PC-3 (cell line): ENCODE results near the gene EVC. TPM values are rescaled to one million over a fixed set of nuclear protein-coding genes. Genes with fewer than 3 reads are reported as not detected.

Experiments
- ATAC-seq: fragments of 200-7000 bp; cut with Tn5 transposase; 2 replicates; pipeline ENCODE4 v1.9.1; 2020; ENCODE audit warnings: mild to moderate bottlenecking, moderate library complexity
- BruUV-seq: library from RNA; stranded (reverse); fragments of 400-500 nt; replicated peaks from 2 replicates; lab custom pipeline; 2021; lab: Mats Ljungman, UMichigan
- CTCF ChIA-PET: fragments of 300-600 bp; sonication (Branson Sonifier 250); formaldehyde crosslinking; loops from one replicate; lab custom pipeline; 2022; ENCODE audit warnings: antibody characterized with exemption; lab: Charles Lee
- POLR2A ChIA-PET: fragments of 300-600 bp; sonication (Branson Sonifier 250); formaldehyde crosslinking; loops from one replicate; lab custom pipeline; 2022; ENCODE audit warnings: antibody characterized with exemption; ENCODE audit not compliant: unreplicated experiment; lab: Charles Lee
- DNase-seq: peaks from one replicate; pipeline ENCODE4 v3.0.0-alpha.2; 2015
- H2AFZ ChIP-seq: fragments of 300-600 bp; sonication (generic); 2 replicates; pipeline ENCODE4 v1.6.0; 2016; ENCODE audit warnings: antibody characterized with exemption, low read length
- H3F3A ChIP-seq: fragments of 300-600 bp; sonication (generic); one replicate; pipeline ENCODE4 v1.6.0; 2017; ENCODE audit warnings: antibody characterized with exemption, low read length, control low read depth, mild to moderate bottlenecking; ENCODE audit not compliant: unreplicated experiment
- H3K27ac ChIP-seq: fragments of 300-600 bp; sonication (generic); 2 replicates; pipeline ENCODE4 v1.5.1; 2016; ENCODE audit warnings: mild to moderate bottlenecking, low read length
- H3K27me3 ChIP-seq: fragments of 300-600 bp; sonication (generic); 2 replicates; pipeline ENCODE4 v1.6.1; 2016; ENCODE audit warnings: low read length, mixed read lengths
- H3K36me3 ChIP-seq: fragments of 300-600 bp; sonication (generic); 2 replicates; pipeline ENCODE4 v1.6.1; 2016; ENCODE audit warnings: low read depth, mixed run types, low read length, mixed read lengths
- H3K4me1 ChIP-seq: fragments of 300-600 bp; sonication (generic); 2 replicates; pipeline ENCODE4 v1.5.1; 2016; ENCODE audit warnings: low read length; ENCODE audit not compliant: insufficient read depth
- H3K4me2 ChIP-seq: fragments of 300-600 bp; sonication (generic); 2 replicates; pipeline ENCODE4 v1.6.0; 2016; ENCODE audit warnings: low read length
- H3K4me3 ChIP-seq: fragments of 300-600 bp; sonication (generic); 2 replicates; pipeline ENCODE4 v1.5.1; 2016; ENCODE audit warnings: mild to moderate bottlenecking, low read length, mixed read lengths
- H3K79me2 ChIP-seq: fragments of 300-600 bp; sonication (generic); 2 replicates; pipeline ENCODE4 v1.6.1; 2017; ENCODE audit warnings: low read length, mixed read lengths
- H3K9ac ChIP-seq: fragments of 300-600 bp; sonication (generic); 2 replicates; pipeline ENCODE4 v1.6.0; 2016; ENCODE audit warnings: mild to moderate bottlenecking, low read length
- H3K9me2 ChIP-seq: fragments of 300-600 bp; sonication (generic); replicated peaks from 2 replicates; pipeline ENCODE4 v1.6.1; 2016; ENCODE audit warnings: mixed run types, low read length, mixed read lengths
- H3K9me3 ChIP-seq: fragments of 300-600 bp; sonication (generic); 2 replicates; pipeline ENCODE4 v1.6.1; 2016; ENCODE audit warnings: low read length, mixed read lengths
- H4K20me1 ChIP-seq: fragments of 300-600 bp; sonication (generic); 2 replicates; pipeline ENCODE4 v1.6.1; 2016; ENCODE audit warnings: low read length, mixed read lengths
- EZH2 ChIP-seq: fragments of 300-600 bp; sonication (generic); IDR thresholded peaks from one replicate; pipeline ENCODE4 v1.6.1; 2017; ENCODE audit warnings: antibody characterized with exemption, mild to moderate bottlenecking, low read length; ENCODE audit not compliant: unreplicated experiment
- EZH2phosphoT487 ChIP-seq: fragments of 300-600 bp; sonication (generic); IDR thresholded peaks from 2 replicates; pipeline ENCODE4 v1.6.1; 2018; ENCODE audit warnings: mild to moderate bottlenecking, antibody characterized with exemption, low read length, borderline replicate concordance
- intact Hi-C: fragments of 100-400 bp; cut with micrococcal nuclease; formaldehyde crosslinking; loops from 2 replicates; pipeline ENCODE4 v1.9.0; 2023
- total RNA-seq: library from RNA; depleted of rRNA; stranded (reverse); fragments of >200 nt; gene quantifications from 2 replicates; pipeline ENCODE4 v1.2.3, GENCODE V29; 2014
- TF ChIP-seq, protein P1 (sequence below): fragments of 300-600 bp; sonication (generic); conservative IDR thresholded peaks from 2 replicates; pipeline ENCODE4 v1.5.1; 2017; ENCODE audit warnings: antibody characterized with exemption, low read depth, mild to moderate bottlenecking, low read length

The EVC gene
- total RNA-seq, 1 experiment from 2014 or later: 22.7 TPM

DNA sequence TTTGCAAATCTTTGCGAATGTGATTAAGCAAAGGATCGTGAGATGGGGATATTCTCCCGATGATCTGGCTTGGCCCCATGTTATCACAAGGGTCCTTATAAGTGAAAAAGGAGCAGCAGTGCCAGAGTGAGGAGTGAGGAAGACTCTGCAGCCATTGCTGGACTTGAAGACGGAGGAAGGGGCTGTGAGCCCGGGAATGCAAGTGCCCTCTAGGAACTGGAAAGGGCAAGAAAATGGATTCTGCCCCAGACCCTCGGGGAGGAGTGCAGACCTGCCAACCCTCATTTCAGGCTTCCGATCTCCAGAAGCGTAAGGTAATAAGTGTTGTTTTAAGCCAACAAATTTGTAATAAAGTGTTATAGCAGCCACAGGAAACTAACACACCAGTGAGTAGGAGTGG lies 76.3 kb downstream of the EVC start:
- Histone ChIP-seq H3K9me3 (no peaks in the 10 kb centered on the region), H3K4me2 (no peak overlapping the region), H4K20me1 (no peaks in the 10 kb centered on the region), H3F3A (peaks cover 5% of the 10 kb centered on the region), H3K9ac (no peak overlapping the region), H3K9me2 (no peaks in the 10 kb centered on the region), H3K4me1 (peaks cover 13% of the 10 kb centered on the region), H3K36me3 (peaks cover 14% of the 10 kb centered on the region), H3K27me3 (no peaks in the 10 kb centered on the region), H2AFZ (no peak overlapping the region), H3K27ac (no peak overlapping the region), H3K4me3 (no peak overlapping the region), H3K79me2 (no peaks in the 10 kb centered on the region)
- ChIA-PET POLR2A (no interaction called here), CTCF (no interaction called here)
- DNase-seq (no peak), ATAC-seq (no peak)
- intact Hi-C loops: loop anchor here (2.0 kb wide), 2 partner anchors 29 to 77 kb away; partner anchors contain the start of gene EVC
- BruUV-seq: no TSS peak
- TF ChIP-seq EZH2phosphoT487 (no peak), EZH2 (no peak)
- TF ChIP-seq, protein P1, sequence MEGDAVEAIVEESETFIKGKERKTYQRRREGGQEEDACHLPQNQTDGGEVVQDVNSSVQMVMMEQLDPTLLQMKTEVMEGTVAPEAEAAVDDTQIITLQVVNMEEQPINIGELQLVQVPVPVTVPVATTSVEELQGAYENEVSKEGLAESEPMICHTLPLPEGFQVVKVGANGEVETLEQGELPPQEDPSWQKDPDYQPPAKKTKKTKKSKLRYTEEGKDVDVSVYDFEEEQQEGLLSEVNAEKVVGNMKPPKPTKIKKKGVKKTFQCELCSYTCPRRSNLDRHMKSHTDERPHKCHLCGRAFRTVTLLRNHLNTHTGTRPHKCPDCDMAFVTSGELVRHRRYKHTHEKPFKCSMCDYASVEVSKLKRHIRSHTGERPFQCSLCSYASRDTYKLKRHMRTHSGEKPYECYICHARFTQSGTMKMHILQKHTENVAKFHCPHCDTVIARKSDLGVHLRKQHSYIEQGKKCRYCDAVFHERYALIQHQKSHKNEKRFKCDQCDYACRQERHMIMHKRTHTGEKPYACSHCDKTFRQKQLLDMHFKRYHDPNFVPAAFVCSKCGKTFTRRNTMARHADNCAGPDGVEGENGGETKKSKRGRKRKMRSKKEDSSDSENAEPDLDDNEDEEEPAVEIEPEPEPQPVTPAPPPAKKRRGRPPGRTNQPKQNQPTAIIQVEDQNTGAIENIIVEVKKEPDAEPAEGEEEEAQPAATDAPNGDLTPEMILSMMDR: no peak

DNA sequence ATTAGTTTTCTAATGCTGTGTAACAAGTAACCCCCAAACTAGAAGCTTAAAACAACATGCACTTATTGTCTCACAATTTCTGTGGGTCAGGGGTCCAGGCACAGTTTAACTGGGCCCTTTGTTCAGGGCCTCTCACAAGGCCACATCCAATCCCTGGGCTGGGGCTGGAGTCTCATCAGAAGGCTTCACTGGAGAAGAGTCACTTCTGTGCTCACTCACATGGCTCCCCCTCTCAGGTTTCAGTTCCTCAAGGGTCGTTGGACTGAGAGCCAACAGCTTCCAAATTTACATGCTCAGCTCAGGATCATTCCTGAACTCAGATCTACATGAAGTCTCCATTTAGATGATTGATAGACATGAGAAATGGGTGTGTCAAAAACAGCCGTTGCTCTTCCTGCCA lies 77.1 kb downstream of the EVC start:
- no peaks in the 10 kb centered on the region for H3K9me3 ChIP-seq
- no peaks in the 10 kb centered on the region for H3K9me2 ChIP-seq
- H3K4me3 ChIP-seq: no peak overlapping the region
- POLR2A ChIA-PET: no interaction called here
- H3K4me2 ChIP-seq: no peak overlapping the region
- H3K27me3 ChIP-seq: no peaks in the 10 kb centered on the region
- BruUV-seq: no TSS peak
- TF ChIP-seq, protein P1: no peak
- TF ChIP-seq EZH2 (no peak), EZH2phosphoT487 (no peak)
- intact Hi-C loops: no loop called here
- DNase-seq (no peak), ATAC-seq (no peak)
- peaks cover 5% of the 10 kb centered on the region for H3F3A ChIP-seq
- peaks cover 14% of the 10 kb centered on the region for H3K36me3 ChIP-seq
- no peaks in the 10 kb centered on the region for H3K79me2 ChIP-seq
- H3K9ac ChIP-seq: no peak overlapping the region
- peaks cover 13% of the 10 kb centered on the region for H3K4me1 ChIP-seq
- CTCF ChIA-PET: no interaction called here
- H2AFZ ChIP-seq: no peak overlapping the region
- H4K20me1 ChIP-seq: no peaks in the 10 kb centered on the region
- H3K27ac ChIP-seq: no peak overlapping the region

DNA sequence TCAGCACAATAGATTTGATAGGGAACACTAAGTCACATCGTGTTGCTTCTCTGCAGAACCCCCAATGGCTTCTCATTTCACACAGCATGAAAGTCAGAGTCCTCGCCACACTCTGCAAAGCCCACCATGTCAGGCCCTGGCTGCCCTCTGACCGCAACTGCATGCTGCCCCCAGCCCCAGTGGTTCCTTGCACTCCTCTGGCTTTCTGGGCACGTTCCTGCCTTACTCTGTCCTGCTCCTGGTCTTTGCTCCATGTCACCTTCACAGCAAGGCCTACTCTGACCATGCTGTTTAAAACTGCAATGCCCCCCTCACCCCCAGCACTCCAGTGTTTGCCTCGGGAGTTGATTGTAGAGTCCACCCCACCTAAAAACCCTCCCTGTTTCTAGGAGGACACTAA lies 78.1 kb downstream of the EVC start:
- H2AFZ ChIP-seq: no peak overlapping the region
- no peak for DNase-seq
- BruUV-seq: no TSS peak
- no peak for ATAC-seq
- H3K4me3 ChIP-seq: no peak overlapping the region
- peaks cover 5% of the 10 kb centered on the region for H3F3A ChIP-seq
- H3K4me1 ChIP-seq: peaks cover 13% of the 10 kb centered on the region
- H4K20me1 ChIP-seq: no peaks in the 10 kb centered on the region
- no peaks in the 10 kb centered on the region for H3K79me2 ChIP-seq
- intact Hi-C loops: no loop called here
- no peak for TF ChIP-seq EZH2
- no peak for TF ChIP-seq EZH2phosphoT487
- TF ChIP-seq, protein P1: no peak
- H3K4me2 ChIP-seq: no peak overlapping the region
- no peak overlapping the region for H3K27ac ChIP-seq
- POLR2A ChIA-PET: no interaction called here
- H3K9me3 ChIP-seq: no peaks in the 10 kb centered on the region
- no peaks in the 10 kb centered on the region for H3K9me2 ChIP-seq
- H3K27me3 ChIP-seq: no peaks in the 10 kb centered on the region
- CTCF ChIA-PET: no interaction called here
- H3K36me3 ChIP-seq: peaks cover 14% of the 10 kb centered on the region
- H3K9ac ChIP-seq: no peak overlapping the region
